A673 (cell line): ENCODE measurements around the gene FBXL17. TPM values are rescaled to one million over a fixed set of nuclear protein-coding genes. Genes with fewer than 3 reads are reported as not detected.

ENCODE experiments used
- BruUV-seq: library from RNA; stranded (reverse); fragments of 400-500 nt; replicated peaks from 2 replicates; lab custom pipeline; 2021; lab: Mats Ljungman, UMichigan
- CTCF ChIA-PET: fragments of 300-600 bp; sonication (Branson Sonifier 250); formaldehyde crosslinking; loops from one replicate; lab custom pipeline; 2022; ENCODE audit warnings: antibody characterized with exemption; lab: Charles Lee
- POLR2A ChIA-PET: fragments of 300-600 bp; sonication (Branson Sonifier 250); formaldehyde crosslinking; loops from one replicate; lab custom pipeline; 2022; ENCODE audit warnings: antibody characterized with exemption; ENCODE audit not compliant: low non-redundant PET; lab: Charles Lee
- DNase-seq: peaks from one replicate; pipeline ENCODE4 v3.0.0-alpha.2; 2015; ENCODE audit warnings: low spot score
- H3K27ac ChIP-seq: fragments of 200-600 bp; sonication (generic); 2 replicates; pipeline ENCODE4 v1.5.1; 2016; ENCODE audit warnings: mixed run types, low read depth, mild to moderate bottlenecking, mixed read lengths, antibody characterized with exemption, low read length; ENCODE audit not compliant: poor library complexity, severe bottlenecking
- H3K27me3 ChIP-seq: fragments of 200-600 bp; sonication (generic); replicated peaks from 2 replicates; pipeline ENCODE4 v1.6.1; 2017; ENCODE audit warnings: mixed run types, low read depth, mild to moderate bottlenecking, mixed read lengths, antibody characterized with exemption, low read length; ENCODE audit not compliant: insufficient read depth, poor library complexity
- H3K36me3 ChIP-seq: fragments of 200-600 bp; sonication (generic); 2 replicates; pipeline ENCODE4 v1.6.1; 2016; ENCODE audit warnings: mixed run types, mild to moderate bottlenecking, mixed read lengths, antibody characterized with exemption, low read length; ENCODE audit not compliant: insufficient read depth, poor library complexity, severe bottlenecking
- H3K4me1 ChIP-seq: fragments of 200-600 bp; sonication (generic); 2 replicates; pipeline ENCODE4 v1.6.1; 2017; ENCODE audit warnings: mixed run types, mild to moderate bottlenecking, mixed read lengths, antibody characterized with exemption, low read length; ENCODE audit not compliant: insufficient read depth, poor library complexity, severe bottlenecking
- H3K4me3 ChIP-seq: fragments of 200-600 bp; sonication (generic); 2 replicates; pipeline ENCODE4 v1.5.1; 2016; ENCODE audit warnings: low read depth, mixed run types, mild to moderate bottlenecking, mixed read lengths, low read length; ENCODE audit not compliant: poor library complexity, severe bottlenecking
- H3K9me3 ChIP-seq: fragments of 200-600 bp; sonication (generic); 2 replicates; pipeline ENCODE4 v1.6.1; 2016; ENCODE audit warnings: mixed run types, low read depth, mild to moderate bottlenecking, mixed read lengths, antibody characterized with exemption, low read length; ENCODE audit not compliant: poor library complexity, severe bottlenecking
- EZH2 ChIP-seq: fragments of 200-600 bp; sonication (generic); IDR thresholded peaks from 2 replicates; pipeline ENCODE4 v1.6.1; 2017; ENCODE audit warnings: borderline replicate concordance, low read depth, mild to moderate bottlenecking, mixed read lengths, antibody characterized with exemption, low read length; ENCODE audit not compliant: poor library complexity, severe bottlenecking
- intact Hi-C: fragments of 100-400 bp; cut with micrococcal nuclease; formaldehyde crosslinking; loops from one replicate; pipeline ENCODE4 v1.10.0; 2022; ENCODE audit not compliant: unreplicated experiment
- total RNA-seq: library from RNA; stranded (reverse); gene quantifications from 2 replicates; pipeline ENCODE4 v1.2.3, GENCODE V29; 2021
- TF ChIP-seq, protein P1 (sequence below): fragments of 300-800, 200-600 bp; sonication (generic); conservative IDR thresholded peaks from 2 replicates; pipeline ENCODE4 v1.5.1; 2017; ENCODE audit warnings: low read depth, mild to moderate bottlenecking, antibody characterized with exemption, low read length, moderate library complexity, mixed read lengths

The FBXL17 gene
- total RNA-seq, 1 experiment from 2014 or later: 5.7 TPM

DNA sequence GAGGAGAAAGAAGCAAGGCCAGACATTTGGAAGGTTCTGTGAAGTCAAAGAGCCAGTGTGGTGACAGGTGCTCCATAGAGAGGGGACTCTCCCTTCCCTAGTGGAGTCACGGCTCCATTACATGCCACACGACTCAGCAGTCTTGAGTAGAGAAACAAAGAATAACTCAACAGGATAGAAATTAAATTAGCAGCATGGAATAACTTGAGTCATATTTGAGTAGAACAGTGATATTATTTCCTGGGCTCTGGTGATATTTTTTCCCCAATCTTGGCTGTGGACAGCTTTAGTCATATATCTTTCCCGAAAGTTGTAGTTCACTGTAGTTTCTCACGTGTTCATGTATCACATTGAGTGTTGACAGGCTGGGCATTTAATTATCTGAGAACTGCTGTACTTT lies 561.5 kb downstream of the FBXL17 start:
- Histone ChIP-seq H3K27ac (no peak overlapping the region), H3K4me3 (no peak overlapping the region), H3K4me1 (no peaks in the 10 kb centered on the region), H3K36me3 (no peaks in the 10 kb centered on the region), H3K9me3 (no peaks in the 10 kb centered on the region), H3K27me3 (peaks cover 60% of the 10 kb centered on the region)
- peak; percentile 43 for DNase-seq
- POLR2A ChIA-PET: no interaction called here
- BruUV-seq: no TSS peak
- TF ChIP-seq EZH2: no peak
- TF ChIP-seq, protein P1, sequence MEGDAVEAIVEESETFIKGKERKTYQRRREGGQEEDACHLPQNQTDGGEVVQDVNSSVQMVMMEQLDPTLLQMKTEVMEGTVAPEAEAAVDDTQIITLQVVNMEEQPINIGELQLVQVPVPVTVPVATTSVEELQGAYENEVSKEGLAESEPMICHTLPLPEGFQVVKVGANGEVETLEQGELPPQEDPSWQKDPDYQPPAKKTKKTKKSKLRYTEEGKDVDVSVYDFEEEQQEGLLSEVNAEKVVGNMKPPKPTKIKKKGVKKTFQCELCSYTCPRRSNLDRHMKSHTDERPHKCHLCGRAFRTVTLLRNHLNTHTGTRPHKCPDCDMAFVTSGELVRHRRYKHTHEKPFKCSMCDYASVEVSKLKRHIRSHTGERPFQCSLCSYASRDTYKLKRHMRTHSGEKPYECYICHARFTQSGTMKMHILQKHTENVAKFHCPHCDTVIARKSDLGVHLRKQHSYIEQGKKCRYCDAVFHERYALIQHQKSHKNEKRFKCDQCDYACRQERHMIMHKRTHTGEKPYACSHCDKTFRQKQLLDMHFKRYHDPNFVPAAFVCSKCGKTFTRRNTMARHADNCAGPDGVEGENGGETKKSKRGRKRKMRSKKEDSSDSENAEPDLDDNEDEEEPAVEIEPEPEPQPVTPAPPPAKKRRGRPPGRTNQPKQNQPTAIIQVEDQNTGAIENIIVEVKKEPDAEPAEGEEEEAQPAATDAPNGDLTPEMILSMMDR: no peak
- intact Hi-C loops: no loop called here
- CTCF ChIA-PET: no interaction called here

DNA sequence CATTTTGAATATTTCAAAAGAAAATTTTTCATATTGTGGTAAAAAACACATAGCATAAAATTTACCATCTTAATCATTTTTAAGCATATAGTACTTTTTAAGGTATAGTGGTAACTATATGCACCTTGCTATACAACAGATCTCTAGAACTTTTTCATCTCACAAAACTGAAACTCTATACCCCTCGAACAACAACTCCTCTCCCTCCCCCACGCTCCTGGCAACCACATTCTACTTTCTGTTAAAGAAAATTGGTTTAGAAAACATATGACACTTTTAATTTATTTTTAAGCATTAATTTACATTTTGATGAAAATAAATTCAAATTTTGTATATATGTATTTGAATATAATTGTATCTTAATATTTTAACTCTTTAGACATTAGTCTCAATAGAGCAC lies 563.9 kb downstream of the FBXL17 start:
- ChIA-PET CTCF (no interaction called here), POLR2A (no interaction called here)
- intact Hi-C loops: no loop called here
- no peak for DNase-seq
- Histone ChIP-seq H3K27ac (no peak overlapping the region), H3K27me3 (peaks cover 56% of the 10 kb centered on the region), H3K4me1 (no peaks in the 10 kb centered on the region), H3K4me3 (no peak overlapping the region), H3K9me3 (no peaks in the 10 kb centered on the region), H3K36me3 (no peaks in the 10 kb centered on the region)
- TF ChIP-seq, protein P1: no peak
- TF ChIP-seq EZH2: no peak
- no TSS peak for BruUV-seq

DNA sequence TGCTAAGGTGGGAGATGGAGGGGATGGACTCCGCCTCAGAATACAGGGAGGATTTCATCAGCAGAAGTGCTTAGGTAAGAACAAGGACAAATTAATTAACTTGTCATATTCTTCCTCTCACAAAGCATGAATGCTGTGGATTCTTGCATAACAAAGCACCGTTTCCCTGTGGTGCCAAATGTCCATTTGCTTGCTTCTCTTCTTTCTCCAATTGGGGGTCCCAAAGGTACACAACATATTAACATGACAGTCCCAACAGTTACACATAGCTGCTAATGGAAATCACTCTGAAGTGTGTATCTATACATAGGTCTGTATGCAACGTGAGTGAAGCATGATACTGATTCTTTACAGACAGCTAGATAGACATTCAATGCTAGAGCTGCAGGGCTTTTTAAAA lies 564.5 kb downstream of the FBXL17 start:
- intact Hi-C loops: no loop called here
- Histone ChIP-seq H3K4me3 (no peak overlapping the region), H3K27me3 (peaks cover 61% of the 10 kb centered on the region), H3K9me3 (no peaks in the 10 kb centered on the region), H3K36me3 (no peaks in the 10 kb centered on the region), H3K27ac (no peak overlapping the region), H3K4me1 (no peaks in the 10 kb centered on the region)
- DNase-seq: no peak
- TF ChIP-seq, protein P1: no peak
- no peak for TF ChIP-seq EZH2
- ChIA-PET CTCF (no interaction called here), POLR2A (no interaction called here)
- no TSS peak for BruUV-seq
